NB4 (cell line): ENCODE results near the gene ETV7.
"Not testable (repeated sequence)": the region's sequence is repeated elsewhere in the genome, so short reads cannot be mapped to it uniquely, and the experiment has no call there.

Source experiments
- DNase-seq: peaks from one replicate; pipeline ENCODE4 v3.0.0; 2010; ENCODE audit warnings: low read depth
- H3K4me3 ChIP-seq: one replicate; pipeline ENCODE4 v1.5.1; 2011; ENCODE audit warnings: mild to moderate bottlenecking, low read depth, low read length, moderate library complexity
- CTCF ChIP-seq: IDR thresholded peaks from one replicate; pipeline ENCODE4 v1.5.1; 2012; ENCODE audit warnings: low read depth, low read length
- MAX ChIP-seq: IDR thresholded peaks from 2 replicates; pipeline ENCODE4 v1.6.1; 2011; ENCODE audit warnings: low read depth, low read length
- MYC ChIP-seq: IDR thresholded peaks from 2 replicates; pipeline ENCODE4 v1.6.1; 2011; ENCODE audit warnings: low read depth, low read length
- POLR2A ChIP-seq: IDR thresholded peaks from 2 replicates; pipeline ENCODE4 v1.6.1; 2011; ENCODE audit warnings: mild to moderate bottlenecking; ENCODE audit not compliant: insufficient read length; ENCODE audit errors: extremely low read depth

Gene ETV7

GRCh38 chr6:36339146-36339545 is 48.3 kb downstream of the ETV7 start:
- TF ChIP-seq CTCF (no peak), POLR2A (no peak), MYC (no peak), MAX (no peak)
- H3K4me3 ChIP-seq = no peak overlapping the region
- no peak for DNase-seq

GRCh38 chr6:36338223-36338622 is 49.2 kb downstream of the ETV7 start:
- not testable (repeated sequence) for H3K4me3 ChIP-seq, DNase-seq

GRCh38 chr6:36337814-36338213 is 49.7 kb downstream of the ETV7 start:
- no peak overlapping the region for H3K4me3 ChIP-seq
- DNase-seq = peak; percentile 23
- TF ChIP-seq CTCF = no peak
- no peak for TF ChIP-seq MAX
- no peak for TF ChIP-seq POLR2A
- TF ChIP-seq MYC = no peak

DNA sequence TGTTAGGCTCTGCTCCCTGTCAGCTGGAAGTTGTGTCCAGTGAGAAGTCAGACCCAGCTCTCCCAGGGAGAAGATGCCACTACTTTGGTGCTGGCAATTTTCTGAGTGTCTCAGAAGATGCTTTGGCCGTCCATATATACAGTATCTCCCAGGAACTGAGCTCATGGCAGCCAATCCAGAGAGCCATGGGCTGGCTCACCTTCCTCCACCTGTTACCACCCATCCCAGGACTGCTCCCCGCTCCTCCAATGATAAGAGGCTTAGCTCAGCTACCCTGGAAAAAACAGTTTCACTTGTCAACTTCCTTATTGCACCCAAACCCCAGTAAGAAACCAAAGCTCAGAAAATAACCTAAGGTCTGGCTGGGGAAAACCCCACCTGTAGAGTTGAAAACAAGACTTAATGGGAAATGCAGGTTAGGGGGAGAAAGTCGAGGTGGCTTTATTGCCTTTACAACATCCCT is 50.7 kb downstream of the ETV7 start, which contains the start of gene BNIP5:
Gene BNIP5 (minus strand): TSS at position 110 of the 463 bp plus-strand sequence. CDS start 6,198 bp downstream, outside the sequence.
- DNase-seq = no peak

DNA sequence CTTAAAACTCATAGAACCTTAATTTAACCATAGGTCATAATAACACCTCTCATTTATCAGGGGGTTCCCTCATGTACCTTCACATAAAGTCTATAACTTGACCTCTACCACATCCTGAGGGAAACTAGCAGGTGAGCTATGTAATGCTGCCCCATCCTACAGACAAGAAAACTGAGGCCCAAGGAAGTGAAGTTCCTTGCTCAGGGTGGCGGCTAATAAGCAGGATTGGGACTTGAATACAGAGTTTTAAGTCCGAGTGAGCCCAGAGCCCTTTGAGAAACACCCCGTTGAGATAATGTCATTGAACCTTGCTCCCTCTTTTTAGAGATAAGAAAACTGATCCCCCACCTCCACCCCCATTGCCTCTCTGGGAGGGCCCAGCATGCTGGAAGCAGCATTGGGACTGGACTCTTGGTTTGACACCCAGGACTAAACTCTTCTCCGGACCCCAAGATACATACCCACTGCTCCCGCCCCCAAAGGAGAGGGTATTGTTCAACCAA is 51.2 kb downstream of the ETV7 start:
- no peak for DNase-seq
- no peak overlapping the region for H3K4me3 ChIP-seq
- TF ChIP-seq MYC (no peak), MAX (no peak), CTCF (no peak), POLR2A (no peak)

More for the DNA sequence above, 50.7 kb downstream of the ETV7 start, which contains the start of gene BNIP5:
- H3K4me3 ChIP-seq = no peak within 1 kb of the TSS
- TF ChIP-seq MYC (no peak), CTCF (no peak), POLR2A (no peak), MAX (no peak)

GRCh38 chr6:36335465-36336207 is 51.8 kb downstream of the ETV7 start:
- DNase-seq = no peak
- no peak for TF ChIP-seq POLR2A
- no peak for TF ChIP-seq MAX
- no peak for TF ChIP-seq MYC
- TF ChIP-seq CTCF = no peak
- no peak overlapping the region for H3K4me3 ChIP-seq
